ENCODE measurements around the gene PRUNE2.

PRUNE2 gene

DNA sequence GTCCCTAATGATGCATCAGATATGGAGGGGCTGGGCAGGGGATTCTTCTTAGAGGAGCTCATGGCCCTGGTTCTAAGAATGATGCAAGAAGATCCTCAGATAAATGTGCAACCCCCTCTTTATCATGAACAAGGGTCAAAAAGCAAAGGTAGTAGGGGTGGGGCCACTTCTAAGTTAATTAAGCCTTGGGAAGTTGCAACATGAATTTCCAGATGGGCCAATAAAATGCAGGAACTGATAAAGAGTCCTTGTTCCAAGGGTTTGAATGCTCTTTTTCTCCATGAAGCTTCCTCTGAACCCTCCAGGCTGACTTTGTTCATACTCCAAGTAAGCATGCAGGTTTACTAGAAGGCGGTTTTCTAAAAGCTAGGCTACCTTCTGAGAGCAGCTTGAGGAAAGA, 116.1 kb downstream of the PRUNE2 start:
- TF ChIP-seq, protein P1, sequence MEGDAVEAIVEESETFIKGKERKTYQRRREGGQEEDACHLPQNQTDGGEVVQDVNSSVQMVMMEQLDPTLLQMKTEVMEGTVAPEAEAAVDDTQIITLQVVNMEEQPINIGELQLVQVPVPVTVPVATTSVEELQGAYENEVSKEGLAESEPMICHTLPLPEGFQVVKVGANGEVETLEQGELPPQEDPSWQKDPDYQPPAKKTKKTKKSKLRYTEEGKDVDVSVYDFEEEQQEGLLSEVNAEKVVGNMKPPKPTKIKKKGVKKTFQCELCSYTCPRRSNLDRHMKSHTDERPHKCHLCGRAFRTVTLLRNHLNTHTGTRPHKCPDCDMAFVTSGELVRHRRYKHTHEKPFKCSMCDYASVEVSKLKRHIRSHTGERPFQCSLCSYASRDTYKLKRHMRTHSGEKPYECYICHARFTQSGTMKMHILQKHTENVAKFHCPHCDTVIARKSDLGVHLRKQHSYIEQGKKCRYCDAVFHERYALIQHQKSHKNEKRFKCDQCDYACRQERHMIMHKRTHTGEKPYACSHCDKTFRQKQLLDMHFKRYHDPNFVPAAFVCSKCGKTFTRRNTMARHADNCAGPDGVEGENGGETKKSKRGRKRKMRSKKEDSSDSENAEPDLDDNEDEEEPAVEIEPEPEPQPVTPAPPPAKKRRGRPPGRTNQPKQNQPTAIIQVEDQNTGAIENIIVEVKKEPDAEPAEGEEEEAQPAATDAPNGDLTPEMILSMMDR (IDR thresholded peaks at IDR 0.05; ENCODE audit: low read depth, low read length, missing control alignments), result no peak
- in situ Hi-C loops (cut with HindIII; ENCODE audit: low sequenced_read_pairs), result no loop called here
- H3K4me3 ChIP-seq (ENCODE audit: low read depth, low read length), result no peak overlapping the region

DNA sequence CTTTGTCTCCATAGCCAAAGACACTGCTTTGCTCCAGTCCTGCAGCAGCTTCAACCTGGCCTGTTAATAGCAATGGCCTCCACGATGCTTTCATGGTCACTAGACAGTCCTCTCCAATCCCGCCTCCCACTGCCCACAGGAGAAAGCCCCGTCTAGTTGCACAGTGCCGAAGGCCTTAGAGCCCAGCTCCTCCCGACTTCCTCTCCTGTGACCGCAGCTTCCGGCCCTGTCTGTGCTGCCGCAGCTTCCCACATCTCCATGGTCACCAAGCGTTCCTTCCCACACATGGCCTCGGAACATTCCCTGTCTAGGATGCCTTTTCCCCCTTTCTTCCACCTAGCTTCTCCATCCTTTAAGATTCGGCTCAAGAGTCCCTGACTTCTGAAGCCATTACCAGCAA, 118.2 kb downstream of the PRUNE2 start:
- in situ Hi-C loops (cut with HindIII; ENCODE audit: low sequenced_read_pairs), result no loop called here
- TF ChIP-seq, protein P1 (IDR thresholded peaks at IDR 0.05; ENCODE audit: low read depth, low read length, missing control alignments), result no peak
- H3K4me3 ChIP-seq (ENCODE audit: low read depth, low read length), result no peak overlapping the region
- no peak for DNase-seq (ENCODE audit: low read depth)

More for the DNA sequence above, 116.1 kb downstream of the PRUNE2 start:
- no peak for DNase-seq (ENCODE audit: low read depth)

DNA sequence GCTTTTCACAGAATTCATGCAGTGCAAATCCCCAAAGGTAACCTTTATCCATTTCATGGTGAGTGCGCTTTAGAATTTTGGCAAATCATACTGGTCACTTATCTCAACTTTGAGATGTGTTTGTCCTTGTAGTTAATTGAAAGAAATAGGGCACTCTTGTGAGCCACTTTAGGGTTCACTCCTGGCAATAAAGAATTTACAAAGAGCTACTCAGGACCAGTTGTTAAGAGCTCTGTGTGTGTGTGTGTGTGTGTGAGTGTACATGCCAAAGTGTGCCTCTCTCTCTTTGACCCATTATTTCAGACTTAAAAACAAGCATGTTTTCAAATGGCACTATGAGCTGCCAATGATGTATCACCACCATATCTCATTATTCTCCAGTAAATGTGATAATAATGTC, 120.4 kb downstream of the PRUNE2 start:
- no peak overlapping the region for H3K4me3 ChIP-seq (ENCODE audit: low read depth, low read length)
- in situ Hi-C loops (cut with HindIII; ENCODE audit: low sequenced_read_pairs), result no loop called here
- TF ChIP-seq, protein P1 (IDR thresholded peaks at IDR 0.05; ENCODE audit: low read depth, low read length, missing control alignments), result no peak
- DNase-seq (ENCODE audit: low read depth), result no peak

DNA sequence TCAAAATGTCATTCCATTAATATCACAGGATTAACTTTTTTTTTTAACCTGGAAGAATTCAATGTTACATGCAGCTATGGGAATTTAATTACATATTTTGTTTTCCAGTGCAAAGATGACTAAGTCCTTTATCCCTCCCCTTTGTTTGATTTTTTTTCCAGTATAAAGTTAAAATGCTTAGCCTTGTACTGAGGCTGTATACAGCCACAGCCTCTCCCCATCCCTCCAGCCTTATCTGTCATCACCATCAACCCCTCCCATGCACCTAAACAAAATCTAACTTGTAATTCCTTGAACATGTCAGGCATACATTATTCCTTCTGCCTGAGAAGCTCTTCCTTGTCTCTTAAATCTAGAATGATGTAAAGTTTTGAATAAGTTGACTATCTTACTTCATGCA, 121.0 kb downstream of the PRUNE2 start:
- TF ChIP-seq, protein P1 (IDR thresholded peaks at IDR 0.05; ENCODE audit: low read depth, low read length, missing control alignments), result no peak
- DNase-seq (ENCODE audit: low read depth), result no peak
- in situ Hi-C loops (cut with HindIII; ENCODE audit: low sequenced_read_pairs), result no loop called here
- no peak overlapping the region for H3K4me3 ChIP-seq (ENCODE audit: low read depth, low read length)

DNA sequence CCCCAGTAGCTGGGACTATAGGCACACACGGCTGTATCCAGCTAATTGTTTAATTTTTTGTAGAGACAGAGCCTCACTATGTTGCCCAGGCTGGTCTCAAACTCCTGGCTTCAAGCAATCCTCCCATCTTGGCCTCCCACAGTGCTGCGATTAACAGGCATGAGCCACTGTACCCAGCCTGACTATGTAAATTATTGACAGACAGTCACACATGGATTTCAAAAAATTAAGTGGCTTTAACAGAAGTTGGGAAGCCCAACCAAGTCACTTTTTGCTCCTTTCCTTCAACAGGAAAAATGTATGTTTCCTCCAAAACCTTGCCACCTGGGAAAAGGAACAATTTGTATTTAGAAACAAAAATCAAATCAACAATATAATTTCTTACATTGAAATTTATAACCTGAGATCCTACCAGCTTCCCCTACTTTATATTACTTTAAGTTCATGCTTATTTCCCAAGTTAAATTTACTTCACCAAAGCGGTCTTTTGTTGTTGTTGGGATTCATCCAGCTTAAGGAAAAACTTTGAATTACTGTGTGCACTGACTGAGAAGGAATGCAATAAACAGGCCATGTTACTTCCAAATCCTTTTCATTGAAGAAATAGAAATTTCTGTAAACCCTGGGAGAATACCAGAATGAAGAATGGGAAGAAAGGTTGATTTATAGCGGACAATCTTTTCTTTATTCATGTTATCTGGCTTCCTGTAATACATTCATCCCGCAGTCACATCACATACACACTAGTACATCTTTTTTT, 133.0 kb downstream of the PRUNE2 start:
- H3K4me3 ChIP-seq (ENCODE audit: low read depth, low read length), result no peak overlapping the region
- TF ChIP-seq, protein P1 (IDR thresholded peaks at IDR 0.05; ENCODE audit: low read depth, low read length, missing control alignments), result no peak
- peak; percentile 76 for DNase-seq (ENCODE audit: low read depth)
- in situ Hi-C loops (cut with HindIII; ENCODE audit: low sequenced_read_pairs), result no loop called here

DNA sequence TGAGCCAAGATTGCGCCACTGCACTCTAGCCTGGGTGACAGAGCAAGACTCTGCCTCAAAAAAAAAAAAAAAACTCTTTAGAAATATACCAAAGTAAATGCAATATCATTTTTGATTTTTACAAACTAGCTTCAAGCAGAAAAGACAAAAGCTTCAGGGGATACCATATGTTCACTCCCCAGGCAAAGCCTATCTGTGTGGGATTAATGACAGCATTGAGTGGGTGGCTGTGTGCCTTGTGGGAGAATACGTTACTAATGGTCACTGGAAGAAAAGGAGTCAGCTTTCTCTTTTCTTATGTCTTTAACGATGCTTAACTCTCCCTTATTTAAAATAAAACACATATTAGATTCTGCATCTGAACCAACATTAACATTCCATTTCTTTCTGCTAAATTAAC, 139.8 kb downstream of the PRUNE2 start:
- no peak for DNase-seq (ENCODE audit: low read depth)
- TF ChIP-seq, protein P1 (IDR thresholded peaks at IDR 0.05; ENCODE audit: low read depth, low read length, missing control alignments), result no peak
- no peak overlapping the region for H3K4me3 ChIP-seq (ENCODE audit: low read depth, low read length)
- in situ Hi-C loops (cut with HindIII; ENCODE audit: low sequenced_read_pairs), result no loop called here

Measured in astrocyte of the cerebellum (primary cell).